HEK293T (cell line): Measurements from ENCODE around the gene SETDB2.

Experiments used
- ARNT ChIP-seq: fragments of 450-650 bp; IDR thresholded peaks from 2 replicates; pipeline ENCODE4 v1.6.1; 2017; ENCODE audit warnings: mild to moderate bottlenecking
- FOXM1 ChIP-seq: fragments of 450-650 bp; IDR thresholded peaks from 2 replicates; pipeline ENCODE4 v1.6.1; 2017; ENCODE audit warnings: mild to moderate bottlenecking, borderline replicate concordance
- HDGF ChIP-seq: fragments of 450-650 bp; IDR thresholded peaks from 2 replicates; pipeline ENCODE4 v1.6.1; 2017; ENCODE audit warnings: antibody characterized with exemption, borderline replicate concordance
- L3MBTL2 ChIP-seq: fragments of 450-650 bp; conservative IDR thresholded peaks from 2 replicates; pipeline ENCODE4 v1.6.1; 2016; ENCODE audit warnings: mild to moderate bottlenecking
- LEF1 ChIP-seq: fragments of 450-650 bp; IDR thresholded peaks from 2 replicates; pipeline ENCODE4 v1.6.1; 2017; ENCODE audit warnings: mild to moderate bottlenecking, borderline replicate concordance
- PKNOX1 ChIP-seq: fragments of 450-650 bp; IDR thresholded peaks from 2 replicates; pipeline ENCODE4 v1.6.1; 2016
- SP1 ChIP-seq: fragments of 450-650 bp; IDR thresholded peaks from 2 replicates; pipeline ENCODE4 v1.6.1; 2017

GRCh38 chr13:49418206-49418605, 25.9 kb upstream of the SETDB2 start:
- TF ChIP-seq ARNT (no peak), PKNOX1 (no peak), L3MBTL2 (no peak), LEF1 (no peak), FOXM1 (no peak), SP1 (no peak), HDGF (no peak)
